GM18511 (cell line): ENCODE results near the gene VWA7.
"Not testable (repeated sequence)": the region's sequence is repeated elsewhere in the genome, so short reads cannot be mapped to it uniquely, and the experiment has no call there.

Experiments
- ATAC-seq: cut with Tn5 transposase; IDR thresholded peaks from one replicate; pipeline ENCODE4 v1.9.1; 2021; ENCODE audit warnings: mild to moderate bottlenecking, moderate library complexity; ENCODE audit not compliant: unreplicated experiment

The VWA7 gene

GRCh38 chr6:31801031-31801927 is 24.2 kb upstream of the VWA7 start:
- not testable (repeated sequence) for ATAC-seq

GRCh38 chr6:31799781-31800180 is 22.7 kb upstream of the VWA7 start:
- ATAC-seq = no peak

GRCh38 chr6:31797588-31797987 is 20.5 kb upstream of the VWA7 start:
- ATAC-seq = no peak

GRCh38 chr6:31796993-31797385 is 19.9 kb upstream of the VWA7 start:
- no peak for ATAC-seq

- peak; percentile 78 for ATAC-seq
Observed at GRCh38 chr6:31795616-31796298, 18.6 kb upstream of the VWA7 start, which contains the start of gene VARS1. VARS1 (minus strand) TSS chr6:31795752; CDS start chr6:31795217, 535 bp downstream.

GRCh38 chr6:31794866-31795615 is 17.9 kb upstream of the VWA7 start:
- ATAC-seq = peak; percentile 8

- ATAC-seq = no peak
Observed at GRCh38 chr6:31794294-31794865, 17.3 kb upstream of the VWA7 start.

GRCh38 chr6:31793927-31794245 is 16.8 kb upstream of the VWA7 start:
- ATAC-seq = not testable (repeated sequence)

- no peak for ATAC-seq
Observed at GRCh38 chr6:31792761-31793171, 15.6 kb upstream of the VWA7 start.

- ATAC-seq = no peak
Observed at GRCh38 chr6:31792090-31792374, 14.9 kb upstream of the VWA7 start.

GRCh38 chr6:31791324-31792089 is 14.4 kb upstream of the VWA7 start:
- ATAC-seq = no peak

- no peak for ATAC-seq
Observed at GRCh38 chr6:31785475-31785874, 8.3 kb upstream of the VWA7 start.

- no peak for ATAC-seq
Observed at GRCh38 chr6:31784098-31784925, 7.2 kb upstream of the VWA7 start.

GRCh38 chr6:31782126-31782855 is 5.2 kb upstream of the VWA7 start:
- ATAC-seq = no peak

- no peak for ATAC-seq
Observed at GRCh38 chr6:31781244-31782125, 4.4 kb upstream of the VWA7 start.

- no peak for ATAC-seq
Observed at GRCh38 chr6:31780507-31781243, 3.5 kb upstream of the VWA7 start.

- no peak for ATAC-seq
Observed at GRCh38 chr6:31779908-31780307, 2.8 kb upstream of the VWA7 start.
